AG08396 (cell line): ENCODE results near the gene DNM1L.
A peak's percentile ranks its signal among the peaks of the same experiment; 100 is the strongest.
"Not testable (repeated sequence)": the region's sequence is repeated elsewhere in the genome, so short reads cannot be mapped to it uniquely, and the experiment has no call there.

Experiments
- DNase-seq: peaks from one replicate; pipeline ENCODE4 v3.0.0; 2012; ENCODE audit warnings: low spot score, mixed read lengths

Gene DNM1L

DNA sequence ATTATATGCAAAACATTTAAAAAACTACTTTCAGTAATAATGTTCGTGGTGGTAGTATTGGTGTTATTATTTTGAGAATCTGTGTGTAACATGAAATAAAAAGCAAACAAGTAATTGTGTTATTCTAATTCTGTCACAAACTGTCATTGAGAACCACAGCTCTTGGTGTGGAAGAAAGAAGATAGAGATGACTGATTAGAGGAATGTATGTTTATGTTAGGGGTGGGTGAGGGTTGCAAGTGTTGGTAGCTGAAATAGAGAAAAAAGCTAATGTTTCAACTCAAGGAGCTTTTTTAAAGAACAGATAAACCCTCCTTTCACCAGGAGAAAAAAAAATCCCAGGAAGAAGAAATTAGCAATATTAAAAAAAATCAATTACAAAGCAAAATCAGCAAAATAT lies 18.3 kb downstream of the DNM1L start:
- no peak for DNase-seq

DNA sequence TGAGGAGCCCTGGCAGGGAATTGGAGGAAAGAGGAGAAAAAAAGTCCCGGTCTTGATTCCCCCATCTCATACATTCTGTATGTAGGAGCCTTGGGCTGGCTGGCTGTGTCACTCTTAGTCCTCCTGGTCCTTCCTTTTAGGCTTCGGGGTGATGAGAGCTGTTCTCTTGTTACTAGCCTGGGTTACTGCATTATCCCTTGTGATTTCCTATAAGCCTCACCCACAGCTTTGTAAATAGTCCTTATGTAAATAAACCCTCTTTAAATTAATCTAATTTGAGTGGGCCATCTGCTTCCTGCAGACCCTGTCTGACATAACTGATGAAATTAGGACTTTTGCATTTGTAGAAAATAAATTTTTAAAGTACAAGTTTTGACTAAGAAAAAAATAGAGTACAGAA lies 19.2 kb downstream of the DNM1L start:
- DNase-seq: no peak

DNA sequence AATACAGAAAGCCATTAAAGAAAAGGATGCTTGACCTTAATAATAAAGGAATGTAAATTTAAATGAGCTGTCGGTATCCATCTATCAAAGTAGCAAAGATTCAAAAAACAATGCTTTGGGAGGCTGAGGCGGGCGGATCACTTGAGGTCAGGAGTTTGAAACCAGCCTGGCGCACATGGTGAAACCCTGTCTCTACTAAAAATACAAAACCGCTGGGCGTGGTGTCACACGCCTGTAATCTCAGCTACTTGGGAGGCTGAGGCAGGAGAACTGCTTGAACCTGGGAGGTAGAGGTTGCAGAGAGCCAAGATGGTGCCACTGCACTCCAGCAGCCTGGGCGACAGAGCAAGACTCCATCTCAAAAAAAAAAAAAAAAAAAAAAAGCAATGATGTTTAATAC lies 20.3 kb downstream of the DNM1L start:
- DNase-seq: not testable (repeated sequence)

DNA sequence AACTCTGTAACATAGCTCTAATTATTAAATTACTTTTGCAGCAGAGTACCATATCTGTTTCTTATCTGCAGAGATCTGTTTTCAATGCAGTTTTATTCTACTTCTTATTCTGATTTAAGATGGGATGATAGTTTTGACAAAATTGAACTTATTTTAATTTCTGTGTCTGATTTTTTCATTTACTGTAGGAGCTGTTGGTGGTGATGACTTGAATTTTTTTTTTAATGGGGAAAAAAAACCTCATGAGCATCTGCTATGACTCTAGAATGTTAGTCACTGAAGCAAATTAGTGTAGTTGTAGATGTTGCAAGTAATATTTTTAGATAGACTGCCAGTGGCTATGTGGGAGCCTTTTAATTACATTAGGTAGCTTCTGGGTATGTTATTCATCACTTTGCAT lies 23.4 kb downstream of the DNM1L start:
- no peak for DNase-seq

DNA sequence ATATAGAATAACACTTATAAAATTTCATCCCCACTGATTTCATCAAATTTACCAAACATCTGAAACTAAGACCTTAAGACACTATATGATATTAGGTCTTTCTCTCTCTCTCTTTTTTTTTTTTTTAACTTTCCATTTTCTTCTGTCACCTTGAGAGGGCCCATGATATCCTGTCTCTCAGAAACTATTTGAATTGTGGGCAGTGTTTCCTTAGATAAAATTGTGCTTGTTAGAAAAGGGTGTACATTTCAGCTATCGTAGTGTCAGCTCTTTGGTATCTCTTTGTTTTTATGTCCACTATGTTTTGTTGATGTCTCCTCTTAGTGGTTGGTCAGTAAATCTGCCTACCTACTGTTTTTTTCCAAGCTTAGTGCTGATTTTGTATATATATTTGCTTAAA lies 23.8 kb downstream of the DNM1L start:
- DNase-seq: no peak

DNA sequence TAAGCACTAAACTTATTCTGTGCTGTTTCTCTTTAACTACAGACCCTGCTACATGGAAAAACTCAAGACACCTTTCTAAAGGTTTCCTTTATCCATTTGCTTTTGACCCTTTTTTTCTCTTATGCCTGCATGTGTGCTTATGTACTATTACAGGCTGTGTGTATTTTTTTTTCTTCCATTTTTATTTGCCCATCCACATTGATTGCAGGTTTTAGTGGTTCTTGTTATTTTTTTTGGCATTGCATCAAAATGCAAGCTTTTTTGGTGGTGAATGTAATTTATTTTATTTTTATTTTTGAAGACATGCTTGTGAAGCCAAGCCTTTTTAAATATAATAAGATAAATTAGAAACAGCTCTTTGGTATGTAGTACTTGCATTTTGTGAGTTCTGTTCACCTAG lies 26.7 kb downstream of the DNM1L start:
- DNase-seq: no peak

DNA sequence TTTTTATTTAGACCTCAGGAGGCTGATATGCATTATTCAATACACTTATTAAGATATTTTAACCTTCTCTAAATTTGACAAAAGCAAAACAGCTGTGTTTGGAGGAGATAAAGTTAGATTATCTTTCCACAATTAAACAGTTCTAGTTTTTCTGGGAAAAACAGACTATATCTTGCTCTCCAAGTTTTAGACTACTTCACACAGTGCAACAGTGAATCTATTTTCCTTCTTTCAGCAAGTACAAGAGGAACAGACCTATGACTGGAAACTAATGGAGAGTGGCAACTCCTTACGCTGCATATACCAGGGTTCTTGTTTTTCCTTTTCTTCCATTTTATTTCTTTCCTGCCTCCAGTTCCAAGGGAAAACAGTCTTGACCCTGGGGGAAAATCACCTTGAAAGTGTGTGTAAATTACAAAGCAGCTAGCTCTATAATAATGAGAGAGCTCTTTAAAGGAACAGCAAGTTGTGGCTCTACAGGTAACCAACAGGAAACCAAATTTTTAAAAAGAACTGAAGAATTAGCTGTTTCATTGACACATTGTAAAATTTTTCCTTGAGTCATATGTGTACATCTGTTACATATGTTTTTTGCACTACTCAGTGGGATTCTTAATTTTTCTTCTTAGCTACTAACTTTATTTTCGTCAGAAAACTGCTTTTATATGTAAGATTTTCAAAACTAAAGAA lies 27.4 kb downstream of the DNM1L start:
- no peak for DNase-seq

DNA sequence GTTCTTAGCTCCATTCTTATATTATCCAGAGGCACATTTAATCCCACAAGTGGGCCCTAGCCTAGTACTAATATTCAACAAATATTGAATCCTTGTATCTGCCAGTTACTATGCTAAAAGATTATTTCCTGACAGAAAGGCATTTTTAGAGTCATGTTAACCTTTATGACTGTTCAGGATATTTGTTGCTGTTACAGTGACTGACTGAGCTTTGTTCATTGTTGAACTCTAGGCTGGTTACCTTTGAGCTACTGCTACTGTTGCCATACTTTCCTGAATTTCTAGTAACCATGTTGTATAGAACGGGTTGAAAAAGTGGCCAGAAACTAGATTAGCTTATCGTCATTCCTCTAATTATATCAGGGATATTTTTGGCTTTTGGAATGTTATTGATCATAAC lies 29.8 kb downstream of the DNM1L start:
- DNase-seq: no peak

DNA sequence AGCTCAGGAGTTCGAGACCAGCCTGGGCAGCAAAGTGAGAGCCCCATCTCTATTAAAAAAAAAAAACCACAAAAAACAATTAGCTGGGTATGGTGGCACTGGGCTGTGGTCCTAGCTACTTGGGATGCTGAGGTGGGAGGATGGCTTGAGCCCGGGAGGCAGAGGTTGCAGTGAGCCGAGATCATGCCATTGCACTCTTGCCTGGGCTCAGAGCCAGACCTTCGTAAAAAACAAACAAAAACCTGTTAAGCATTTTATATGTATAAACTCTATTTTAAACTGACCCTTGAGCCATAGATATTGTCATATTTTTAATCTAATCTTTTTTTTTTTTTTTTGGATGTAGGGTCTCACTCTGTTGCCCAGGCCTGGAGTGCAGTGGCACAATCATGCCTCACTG lies 35.7 kb downstream of the DNM1L start:
- DNase-seq: no peak

DNA sequence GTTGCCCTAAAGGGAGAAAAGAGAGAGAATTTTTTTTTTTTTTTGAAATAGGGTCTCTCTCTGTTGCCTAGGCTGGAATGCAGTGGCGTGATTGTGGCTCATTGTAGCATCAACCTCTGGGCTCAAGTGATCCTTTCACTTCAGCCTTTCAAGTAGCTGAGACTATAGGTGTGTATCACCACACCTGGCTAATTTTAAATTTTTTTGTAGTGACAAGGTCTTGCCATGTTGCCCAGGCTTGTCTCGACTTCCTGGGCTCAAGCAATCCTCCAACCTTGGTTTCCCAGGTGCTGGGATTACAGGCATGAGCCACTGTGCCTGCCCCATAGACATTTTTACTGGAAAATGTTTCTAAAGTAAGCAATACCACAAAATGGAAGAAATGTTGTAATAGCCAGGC lies 39.8 kb downstream of the DNM1L start:
- no peak for DNase-seq

DNA sequence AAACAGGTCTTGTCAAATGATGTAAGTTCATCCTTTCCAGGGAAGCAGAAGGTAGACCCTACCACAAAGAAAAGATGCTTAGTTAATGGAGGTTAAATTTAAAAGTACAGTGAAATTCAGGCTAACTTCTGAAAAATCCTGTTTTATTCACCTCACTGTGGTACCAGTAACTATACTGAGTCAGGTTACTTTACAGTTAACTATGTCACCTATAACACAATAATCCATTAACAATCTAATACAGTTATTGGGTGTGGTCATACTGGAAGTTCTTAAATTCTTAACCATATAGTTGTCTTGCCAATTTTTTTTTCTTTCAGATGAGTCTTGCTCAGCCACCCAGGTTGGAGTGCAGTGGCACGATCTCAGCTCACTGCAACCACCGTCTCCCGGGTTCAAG lies 46.2 kb downstream of the DNM1L start:
- not testable (repeated sequence) for DNase-seq

DNA sequence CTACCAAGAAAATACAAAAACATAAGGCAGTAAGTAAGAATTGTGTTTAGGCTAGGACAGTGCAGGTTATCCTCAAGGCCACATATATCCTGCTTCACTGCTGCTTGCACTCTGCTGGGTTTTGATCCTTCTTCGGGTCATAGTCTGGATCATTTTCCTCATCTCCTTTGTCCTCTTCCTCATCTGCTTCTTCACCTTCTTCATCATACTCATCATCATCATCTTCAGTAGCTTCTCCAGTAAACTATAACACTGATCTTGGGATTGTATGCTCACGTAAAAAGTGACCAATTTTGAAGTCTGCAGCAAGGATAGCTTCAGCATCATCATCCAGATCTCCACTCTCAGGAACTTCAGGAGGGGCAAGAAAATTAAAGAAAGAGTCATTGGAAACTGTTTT lies 47.2 kb downstream of the DNM1L start:
- DNase-seq: no peak

DNA sequence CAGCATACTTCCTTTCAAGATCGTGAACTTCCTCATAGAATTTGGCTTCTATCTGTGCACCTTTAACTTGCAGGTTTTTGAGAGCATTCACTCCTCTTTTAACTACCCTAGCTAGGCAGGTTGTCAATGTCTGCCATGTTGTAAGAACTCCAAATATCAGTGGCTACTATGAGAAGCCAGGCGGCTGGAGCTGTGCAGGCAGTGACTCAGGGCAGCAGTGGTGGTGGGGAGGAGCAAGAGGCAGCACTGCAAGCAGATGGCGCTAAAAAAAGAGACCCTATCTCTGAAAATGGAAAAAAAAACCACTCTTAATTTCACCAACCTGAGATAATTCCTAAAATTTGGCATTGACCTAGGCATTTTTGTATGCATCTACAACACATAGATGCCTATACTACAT lies 48.1 kb downstream of the DNM1L start:
- DNase-seq: no peak

DNA sequence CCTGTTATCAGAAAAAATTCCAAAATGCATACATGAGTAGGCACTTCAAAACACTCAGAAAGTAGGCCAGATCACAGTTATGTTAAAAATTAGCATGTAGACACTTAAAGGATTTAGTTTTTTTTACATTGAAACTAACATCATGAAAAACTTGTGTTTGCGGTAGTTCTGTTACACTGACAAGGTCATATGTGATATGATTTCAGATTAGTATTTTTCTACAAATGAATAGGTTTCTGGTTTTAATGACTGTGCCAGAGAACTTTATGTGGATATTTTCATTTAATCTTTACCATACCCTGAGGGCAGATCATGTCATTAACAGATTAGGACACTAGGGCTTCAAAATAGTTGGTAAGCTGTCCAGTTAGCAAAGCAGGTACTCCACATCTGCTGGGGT lies 55.9 kb downstream of the DNM1L start:
- DNase-seq: no peak

DNA sequence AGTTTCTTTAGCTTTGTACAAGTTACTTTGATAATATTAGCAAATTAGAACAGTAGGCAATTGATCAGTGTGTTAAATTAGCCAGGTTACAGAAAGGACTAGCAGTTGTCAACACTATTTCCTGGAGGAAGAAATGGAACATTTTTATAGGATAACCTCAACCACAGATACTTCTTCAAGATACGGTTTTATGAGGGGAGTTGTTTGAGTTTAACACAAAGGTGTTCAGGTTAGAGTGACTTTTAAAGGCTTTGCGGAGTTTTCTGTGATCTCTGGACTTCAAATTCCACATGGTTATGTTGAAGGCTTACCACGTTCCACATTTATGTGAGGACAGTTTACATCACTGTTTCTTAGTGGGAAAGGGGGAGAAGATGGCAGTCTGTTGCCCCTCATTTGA lies 57.3 kb downstream of the DNM1L start:
- DNase-seq: no peak

DNA sequence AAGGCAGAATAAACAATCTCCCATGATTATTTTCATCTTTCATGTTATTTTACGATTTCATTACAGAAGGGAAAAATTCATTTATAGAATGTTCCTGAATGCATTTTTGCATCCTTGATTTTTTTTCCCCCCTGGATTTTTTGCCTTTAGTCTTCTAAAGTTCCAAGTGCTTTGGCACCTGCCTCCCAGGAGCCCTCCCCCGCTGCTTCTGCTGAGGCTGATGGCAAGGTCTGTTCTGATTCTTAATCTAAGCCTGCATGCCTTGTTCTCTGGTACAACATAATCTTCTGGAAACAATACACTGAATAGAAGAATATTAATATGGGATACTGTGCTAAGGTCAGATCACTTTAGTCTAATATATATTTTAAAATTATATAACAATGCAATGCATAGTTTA lies 58.6 kb downstream of the DNM1L start:
- DNase-seq: no peak

DNA sequence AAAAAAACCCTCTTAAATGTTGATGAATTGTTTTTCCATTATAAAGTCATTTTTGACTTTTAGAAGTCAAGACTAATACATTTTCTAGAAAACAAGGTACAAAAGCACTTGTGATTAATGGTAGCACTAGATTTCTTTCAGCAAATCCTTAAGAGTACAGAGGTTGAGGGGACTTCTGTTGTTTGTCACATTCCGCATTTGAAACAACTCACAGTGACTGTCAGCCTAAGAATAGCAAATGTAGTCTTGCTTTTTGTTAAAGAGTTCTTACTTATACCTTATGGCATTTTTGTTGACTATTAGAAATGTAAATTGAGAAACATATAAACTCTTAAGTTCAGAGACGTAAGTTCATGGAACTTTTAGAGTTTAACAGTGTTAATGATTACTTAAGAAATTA lies 60.2 kb downstream of the DNM1L start:
- DNase-seq: no peak

DNA sequence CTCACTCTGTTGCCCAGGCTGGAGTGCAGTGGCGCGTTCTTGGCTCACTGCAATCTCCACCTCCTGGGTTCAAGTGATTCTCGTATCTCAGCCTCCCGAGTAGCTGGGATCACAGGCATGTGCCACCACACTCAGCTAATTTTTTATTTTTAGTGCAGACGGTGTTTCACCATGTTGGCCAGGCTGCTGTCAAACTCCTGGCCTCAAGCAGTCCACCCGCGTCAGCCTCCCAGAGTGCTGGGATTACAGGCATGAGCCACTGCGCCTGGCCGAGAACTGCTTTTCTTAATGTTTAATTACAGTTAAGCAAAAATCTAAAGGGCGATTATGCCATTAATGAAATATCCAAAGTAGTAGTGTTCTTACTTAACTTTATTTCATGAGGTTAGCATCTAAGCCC lies 63.0 kb downstream of the DNM1L start:
- no peak for DNase-seq

DNA sequence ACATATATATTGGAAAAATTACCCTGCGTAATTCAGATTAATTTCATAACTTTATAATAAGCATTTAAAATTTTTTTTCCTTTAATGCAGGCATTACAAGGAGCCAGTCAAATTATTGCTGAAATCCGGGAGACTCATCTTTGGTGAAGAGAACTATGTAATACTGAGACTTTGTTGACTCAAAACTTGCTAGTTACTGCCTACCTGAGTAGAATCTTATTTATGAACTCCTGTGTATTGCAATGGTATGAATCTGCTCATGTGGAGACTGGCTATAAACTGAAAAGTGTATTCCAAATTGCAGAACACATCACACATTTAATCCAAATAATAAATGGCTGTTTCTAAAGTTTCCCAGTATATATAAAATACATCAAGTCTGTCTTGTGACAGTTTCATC lies 64.2 kb downstream of the DNM1L start:
- no peak for DNase-seq

DNA sequence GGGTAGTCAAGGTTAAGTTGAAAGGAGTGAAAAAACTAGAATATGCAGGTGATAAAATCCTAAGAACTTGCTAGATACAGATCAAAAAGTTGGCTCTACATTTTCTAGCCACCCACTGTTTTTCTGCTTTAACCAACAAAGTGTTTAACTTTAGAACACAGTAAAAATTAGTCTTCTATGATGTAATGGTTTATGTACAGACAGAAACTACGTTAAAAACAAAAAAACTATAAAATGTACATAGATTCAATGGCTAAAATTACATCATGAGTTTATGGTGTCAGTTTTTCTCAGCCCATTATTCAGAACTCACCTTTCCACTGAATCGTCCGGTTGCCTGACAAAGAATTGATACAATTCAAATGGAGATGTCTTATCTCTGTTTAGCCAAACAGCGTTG lies 74.5 kb downstream of the DNM1L start:
- DNase-seq: no peak

DNA sequence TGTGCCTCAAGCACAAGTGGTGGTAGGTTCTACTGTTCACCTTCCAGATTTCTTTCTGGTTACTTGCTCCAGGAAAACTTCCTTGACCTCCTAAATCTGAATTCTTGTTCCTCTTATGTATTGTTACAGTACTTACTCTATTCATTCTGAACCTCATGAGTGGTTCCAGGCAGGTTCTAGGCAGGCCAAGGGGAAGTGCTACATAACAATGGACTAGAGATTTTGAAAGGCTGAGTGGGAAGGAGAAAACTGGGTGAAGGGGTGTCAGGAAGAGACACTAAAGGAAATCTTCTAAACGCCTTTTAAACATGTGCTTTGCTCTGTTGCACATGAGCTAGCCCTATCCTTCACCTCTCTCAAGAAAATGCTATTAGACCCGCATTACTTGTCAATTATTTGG lies 75.0 kb downstream of the DNM1L start:
- DNase-seq: no peak

DNA sequence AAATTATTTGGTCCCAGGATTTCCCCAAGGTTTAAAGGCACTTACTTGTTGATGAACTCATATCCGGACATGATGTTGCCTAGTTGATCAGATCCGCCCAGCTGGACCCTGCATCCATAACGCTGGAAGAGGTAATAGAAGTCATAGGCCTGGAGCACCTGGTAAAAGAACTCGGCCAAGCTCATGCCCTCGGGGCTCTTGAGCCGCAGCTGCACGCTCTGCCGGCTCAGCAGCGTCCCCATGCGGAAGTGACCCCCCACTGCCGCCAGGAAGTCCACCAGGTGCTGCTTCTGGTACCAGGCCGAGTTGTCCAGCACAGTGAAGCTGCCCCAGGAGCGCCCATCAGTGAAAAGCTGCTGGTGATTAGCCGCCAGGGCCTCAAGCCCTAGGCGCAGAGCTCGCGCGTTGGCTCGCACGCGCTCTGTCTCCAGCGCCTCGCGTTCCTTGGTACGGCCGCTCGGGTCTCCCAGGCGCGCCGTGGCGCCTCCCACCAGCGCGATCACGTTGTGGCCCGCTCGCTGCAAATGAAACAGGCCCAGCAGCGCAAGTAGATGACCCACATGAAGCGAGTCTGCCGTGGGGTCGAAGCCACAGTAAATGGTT lies 76.1 kb downstream of the DNM1L start:
- peak; percentile 66 for DNase-seq

DNA sequence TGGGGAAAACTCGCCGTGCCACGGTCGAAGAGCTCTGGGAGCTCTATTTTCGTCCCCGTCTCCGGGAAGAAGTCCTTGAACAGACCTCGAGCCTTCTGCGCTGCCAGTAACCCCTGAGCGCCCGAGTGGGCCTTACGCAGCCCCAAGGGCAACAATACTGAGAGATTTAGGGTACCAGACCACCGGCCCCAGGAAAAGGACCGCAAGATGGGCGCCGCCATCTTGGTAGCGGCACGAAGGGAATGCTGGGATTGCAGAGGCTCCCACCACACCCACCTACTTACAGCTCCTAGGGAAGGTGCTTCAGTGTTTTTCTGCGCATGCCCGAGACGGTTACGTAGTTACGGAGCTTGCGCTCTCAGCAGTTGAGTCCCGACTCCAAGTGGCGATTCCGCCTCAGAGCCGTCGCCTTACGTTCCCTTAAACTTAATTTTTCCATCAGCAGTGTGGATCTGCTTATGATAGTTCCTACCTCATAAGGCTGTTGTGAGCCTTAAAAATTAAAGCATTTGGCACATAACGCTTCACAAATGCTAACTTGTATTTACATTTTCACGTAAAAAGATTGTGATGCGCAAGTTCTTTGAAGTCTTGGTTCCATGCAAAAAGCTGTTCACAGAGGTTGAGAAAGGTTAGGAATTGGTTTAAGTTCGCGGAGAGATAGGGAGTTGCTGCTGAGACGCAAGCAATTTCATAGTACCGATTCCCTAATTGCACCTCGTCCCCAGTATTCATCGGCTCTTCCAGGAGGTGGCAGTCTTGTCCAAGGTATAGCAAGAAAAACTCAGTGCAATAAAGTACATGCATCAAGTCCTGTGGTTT lies 76.8 kb downstream of the DNM1L start, which contains the start of gene YARS2:
TSS of gene YARS2 (minus strand) at position 244 of the 822 bp plus-strand sequence. CDS start at position 221, 23 bp downstream.
- DNase-seq: peak; percentile 94
